GM19438 (cell line): Measurements from ENCODE around the gene NFATC1.
"Not testable (repeated sequence)": the region's sequence is repeated elsewhere in the genome, so short reads cannot be mapped to it uniquely, and the experiment has no call there.

Source experiments
- ATAC-seq: cut with Tn5 transposase; IDR thresholded peaks from one replicate; pipeline ENCODE4 v1.9.1; 2021; ENCODE audit warnings: low read depth; ENCODE audit not compliant: unreplicated experiment

NFATC1 gene

GRCh38 chr18:79374408-79375171, 21.1 kb upstream of the NFATC1 start:
- peak; percentile 68 for ATAC-seq

- no peak for ATAC-seq
Observed at GRCh38 chr18:79375441-79376154, 20.1 kb upstream of the NFATC1 start.

- not testable (repeated sequence) for ATAC-seq
Observed at GRCh38 chr18:79376661-79377060, 19.1 kb upstream of the NFATC1 start.

GRCh38 chr18:79377187-79377891, 18.4 kb upstream of the NFATC1 start:
- ATAC-seq = no peak

GRCh38 chr18:79378536-79379250, 17.0 kb upstream of the NFATC1 start:
- peak; percentile 76 for ATAC-seq

- no peak for ATAC-seq
Observed at GRCh38 chr18:79379251-79379905, 16.4 kb upstream of the NFATC1 start.

- ATAC-seq = no peak
Observed at GRCh38 chr18:79379931-79380815, 15.6 kb upstream of the NFATC1 start.

- peak; percentile 64 for ATAC-seq
Observed at GRCh38 chr18:79380816-79381806, 14.6 kb upstream of the NFATC1 start.

- no peak for ATAC-seq
Observed at GRCh38 chr18:79381811-79382311, 13.9 kb upstream of the NFATC1 start.

- no peak for ATAC-seq
Observed at GRCh38 chr18:79382681-79383387, 12.9 kb upstream of the NFATC1 start.

- ATAC-seq = no peak
Observed at GRCh38 chr18:79383388-79384056, 12.2 kb upstream of the NFATC1 start.

GRCh38 chr18:79384151-79384807, 11.5 kb upstream of the NFATC1 start:
- ATAC-seq = no peak

- ATAC-seq = no peak
Observed at GRCh38 chr18:79384834-79385233, 10.9 kb upstream of the NFATC1 start.

GRCh38 chr18:79385326-79385707, 10.4 kb upstream of the NFATC1 start:
- ATAC-seq = no peak

- ATAC-seq = no peak
Observed at GRCh38 chr18:79385708-79386341, 9.9 kb upstream of the NFATC1 start.

GRCh38 chr18:79386547-79386946, 9.2 kb upstream of the NFATC1 start:
- no peak for ATAC-seq
